ENCODE measurements around the gene PNPLA5. TPM values are rescaled to one million over a fixed set of nuclear protein-coding genes. Genes with fewer than 3 reads are reported as not detected.

The PNPLA5 gene
- total and polyA plus RNA-seq, 2 of the 8 experiments (the other 6 are each of a cell fraction or from before 2014, with no cell fraction given) = 3.9 to 6.8 TPM

DNA sequence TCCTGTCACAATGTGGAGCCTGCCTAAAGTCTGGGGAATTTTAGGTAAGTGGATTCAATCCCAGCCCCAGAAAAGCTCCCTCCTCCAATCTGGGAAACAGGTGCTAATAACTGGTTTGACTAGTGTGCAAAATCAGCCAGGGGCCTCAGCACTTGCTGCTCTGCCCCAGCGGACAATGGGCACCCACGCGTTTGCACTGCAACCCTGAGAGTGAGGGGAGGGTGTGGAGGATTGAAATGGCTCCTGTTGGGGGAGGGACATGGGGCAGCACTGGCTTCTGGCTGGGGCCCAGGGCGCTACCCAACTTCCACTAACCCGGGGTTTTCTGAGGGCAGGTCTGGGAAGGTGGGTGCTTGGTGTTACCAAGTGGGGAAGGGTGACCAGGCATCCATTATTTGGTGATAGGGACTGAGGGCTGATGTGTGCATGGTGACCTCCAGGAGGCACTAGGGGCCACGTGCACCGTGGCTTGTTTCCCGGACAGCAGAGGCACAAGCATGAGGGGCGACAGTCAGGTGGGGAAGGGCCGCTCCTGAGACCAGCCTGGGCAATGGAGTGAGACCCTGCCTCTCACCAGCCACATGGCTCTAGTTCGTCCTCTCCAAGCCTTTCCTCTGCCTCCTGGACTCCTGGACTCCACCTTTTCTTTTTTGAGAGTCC lies 4.3 kb upstream of the PNPLA5 start (continued):
- TF ChIP-seq, protein P1, sequence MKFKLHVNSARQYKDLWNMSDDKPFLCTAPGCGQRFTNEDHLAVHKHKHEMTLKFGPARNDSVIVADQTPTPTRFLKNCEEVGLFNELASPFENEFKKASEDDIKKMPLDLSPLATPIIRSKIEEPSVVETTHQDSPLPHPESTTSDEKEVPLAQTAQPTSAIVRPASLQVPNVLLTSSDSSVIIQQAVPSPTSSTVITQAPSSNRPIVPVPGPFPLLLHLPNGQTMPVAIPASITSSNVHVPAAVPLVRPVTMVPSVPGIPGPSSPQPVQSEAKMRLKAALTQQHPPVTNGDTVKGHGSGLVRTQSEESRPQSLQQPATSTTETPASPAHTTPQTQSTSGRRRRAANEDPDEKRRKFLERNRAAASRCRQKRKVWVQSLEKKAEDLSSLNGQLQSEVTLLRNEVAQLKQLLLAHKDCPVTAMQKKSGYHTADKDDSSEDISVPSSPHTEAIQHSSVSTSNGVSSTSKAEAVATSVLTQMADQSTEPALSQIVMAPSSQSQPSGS (IDR thresholded peaks at IDR 0.05; ENCODE audit: low read length) = no peak
- TF ChIP-seq EGR1 (IDR thresholded peaks at IDR 0.05; ENCODE audit: borderline replicate concordance, low read depth, low read length) = no peak
- no peak for TF ChIP-seq SP1 (IDR thresholded peaks at IDR 0.05; ENCODE audit: low read depth, low read length)
- no peak for TF ChIP-seq POU5F1 (IDR thresholded peaks at IDR 0.05; ENCODE audit: low read depth, low read length)
- TF ChIP-seq BACH1 (IDR thresholded peaks at IDR 0.05; ENCODE audit: low read length) = no peak
- TF ChIP-seq PHF8 (conservative IDR thresholded peaks at IDR 0.05; ENCODE audit: low read depth, low read length) = no peak
- TF ChIP-seq RAD21 (IDR thresholded peaks at IDR 0.05 in 1 of 2, conservative IDR thresholded peaks at IDR 0.05 in 1 of 2; ENCODE audit: low read depth in 2 of 2, low read length in 2 of 2) = peak; percentile 27 to 36; a peak in 3 of 4 replicates
- no peak for TF ChIP-seq EP300 (IDR thresholded peaks at IDR 0.05; ENCODE audit: borderline replicate concordance in 1 of 2, low read depth in 2 of 2, low read length in 2 of 2)
- no peak for TF ChIP-seq RBBP5 (IDR thresholded peaks at IDR 0.05; ENCODE audit: borderline replicate concordance, low read depth, low read length)
- TF ChIP-seq NRF1 (IDR thresholded peaks at IDR 0.05; ENCODE audit: low read depth, low read length) = no peak
- TF ChIP-seq, protein P2, sequence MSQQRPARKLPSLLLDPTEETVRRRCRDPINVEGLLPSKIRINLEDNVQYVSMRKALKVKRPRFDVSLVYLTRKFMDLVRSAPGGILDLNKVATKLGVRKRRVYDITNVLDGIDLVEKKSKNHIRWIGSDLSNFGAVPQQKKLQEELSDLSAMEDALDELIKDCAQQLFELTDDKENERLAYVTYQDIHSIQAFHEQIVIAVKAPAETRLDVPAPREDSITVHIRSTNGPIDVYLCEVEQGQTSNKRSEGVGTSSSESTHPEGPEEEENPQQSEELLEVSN (IDR thresholded peaks at IDR 0.05) = peak; percentile 85
- no peak for TF ChIP-seq SIN3A (conservative IDR thresholded peaks at IDR 0.05 in 1 of 2, IDR thresholded peaks at IDR 0.05 in 1 of 2; ENCODE audit: low read depth in 1 of 2, low read length in 2 of 2)
- no peak for TF ChIP-seq KDM1A (IDR thresholded peaks at IDR 0.05; ENCODE audit: borderline replicate concordance, low read length)
- TF ChIP-seq JUN (IDR thresholded peaks at IDR 0.05; ENCODE audit: low read depth, low read length) = no peak
- TF ChIP-seq, protein P3, sequence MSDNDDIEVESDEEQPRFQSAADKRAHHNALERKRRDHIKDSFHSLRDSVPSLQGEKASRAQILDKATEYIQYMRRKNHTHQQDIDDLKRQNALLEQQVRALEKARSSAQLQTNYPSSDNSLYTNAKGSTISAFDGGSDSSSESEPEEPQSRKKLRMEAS (IDR thresholded peaks at IDR 0.05) = peak; percentile 93
- no peak for TF ChIP-seq MAFK (IDR thresholded peaks at IDR 0.05; ENCODE audit: low read depth, low read length)
- TF ChIP-seq SP2 (IDR thresholded peaks at IDR 0.05; ENCODE audit: low read length) = no peak
- TF ChIP-seq SIX5 (IDR thresholded peaks at IDR 0.05; ENCODE audit: low read depth, low read length) = no peak
- TF ChIP-seq HDAC2 (IDR thresholded peaks at IDR 0.05; ENCODE audit: borderline replicate concordance in 1 of 2, low read depth in 2 of 2, low read length in 2 of 2) = no peak
- no peak for TF ChIP-seq CEBPB (IDR thresholded peaks at IDR 0.05; ENCODE audit: low read depth, low read length)
- peak; percentile 37 for TF ChIP-seq ASH2L (IDR thresholded peaks at IDR 0.05; ENCODE audit: low read length)
- no peak for TF ChIP-seq CREB1 (IDR thresholded peaks at IDR 0.05)
